GM19395 (cell line): ENCODE measurements around the gene VPS50.

Experiments
- ATAC-seq: cut with Tn5 transposase; IDR thresholded peaks from one replicate; pipeline ENCODE4 v1.9.1; 2021; ENCODE audit warnings: mild to moderate bottlenecking, moderate library complexity; ENCODE audit not compliant: unreplicated experiment

The VPS50 gene, protein sequence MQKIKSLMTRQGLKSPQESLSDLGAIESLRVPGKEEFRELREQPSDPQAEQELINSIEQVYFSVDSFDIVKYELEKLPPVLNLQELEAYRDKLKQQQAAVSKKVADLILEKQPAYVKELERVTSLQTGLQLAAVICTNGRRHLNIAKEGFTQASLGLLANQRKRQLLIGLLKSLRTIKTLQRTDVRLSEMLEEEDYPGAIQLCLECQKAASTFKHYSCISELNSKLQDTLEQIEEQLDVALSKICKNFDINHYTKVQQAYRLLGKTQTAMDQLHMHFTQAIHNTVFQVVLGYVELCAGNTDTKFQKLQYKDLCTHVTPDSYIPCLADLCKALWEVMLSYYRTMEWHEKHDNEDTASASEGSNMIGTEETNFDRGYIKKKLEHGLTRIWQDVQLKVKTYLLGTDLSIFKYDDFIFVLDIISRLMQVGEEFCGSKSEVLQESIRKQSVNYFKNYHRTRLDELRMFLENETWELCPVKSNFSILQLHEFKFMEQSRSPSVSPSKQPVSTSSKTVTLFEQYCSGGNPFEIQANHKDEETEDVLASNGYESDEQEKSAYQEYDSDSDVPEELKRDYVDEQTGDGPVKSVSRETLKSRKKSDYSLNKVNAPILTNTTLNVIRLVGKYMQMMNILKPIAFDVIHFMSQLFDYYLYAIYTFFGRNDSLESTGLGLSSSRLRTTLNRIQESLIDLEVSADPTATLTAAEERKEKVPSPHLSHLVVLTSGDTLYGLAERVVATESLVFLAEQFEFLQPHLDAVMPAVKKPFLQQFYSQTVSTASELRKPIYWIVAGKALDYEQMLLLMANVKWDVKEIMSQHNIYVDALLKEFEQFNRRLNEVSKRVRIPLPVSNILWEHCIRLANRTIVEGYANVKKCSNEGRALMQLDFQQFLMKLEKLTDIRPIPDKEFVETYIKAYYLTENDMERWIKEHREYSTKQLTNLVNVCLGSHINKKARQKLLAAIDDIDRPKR

DNA sequence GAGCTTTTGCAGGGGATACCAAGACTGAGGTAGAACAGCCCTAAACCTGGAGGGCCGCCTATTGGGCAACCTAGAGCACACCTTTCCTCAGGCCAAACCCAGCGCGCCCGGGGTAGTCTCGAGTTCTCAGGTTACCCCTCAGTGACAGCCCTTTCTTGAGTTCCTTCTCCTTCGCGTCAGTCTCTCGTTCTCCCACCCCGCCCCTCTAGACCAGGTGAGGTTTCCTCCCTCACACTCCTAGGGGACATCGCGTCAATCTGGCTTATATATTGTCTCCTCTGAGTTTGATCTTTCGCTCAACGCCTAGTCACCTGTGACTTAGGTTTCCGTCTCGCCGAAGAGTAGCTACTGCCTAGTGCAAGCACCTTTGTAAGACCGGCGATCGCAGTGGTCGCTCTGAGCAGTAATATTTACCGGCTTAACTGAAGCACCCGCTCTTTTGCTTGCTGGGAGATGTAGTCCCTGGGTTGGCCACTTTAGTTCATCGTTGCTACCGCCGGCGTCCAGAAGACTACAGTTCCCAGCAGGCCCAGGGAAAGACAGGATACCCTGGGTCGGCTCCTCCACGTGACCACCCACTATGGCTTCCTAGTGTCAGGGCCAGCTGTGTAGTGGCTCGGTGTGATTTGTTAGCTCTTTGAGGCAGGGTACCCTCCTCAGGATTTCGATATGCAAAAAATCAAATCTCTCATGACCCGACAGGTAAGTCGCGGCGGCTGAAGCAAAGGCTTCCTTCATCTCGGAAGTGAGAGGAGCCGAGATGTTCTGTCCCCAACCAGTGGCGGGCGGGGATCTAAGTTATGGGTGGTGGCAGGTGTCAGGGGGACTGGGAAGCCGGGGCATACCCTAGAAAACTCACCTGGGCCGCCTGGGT lies at the start of gene VPS50:
VPS50 (plus strand) TSS at position 568 of the 874 bp plus-strand sequence; CDS start at position 670, 102 bp downstream.
- ATAC-seq, result peak; percentile 99

DNA sequence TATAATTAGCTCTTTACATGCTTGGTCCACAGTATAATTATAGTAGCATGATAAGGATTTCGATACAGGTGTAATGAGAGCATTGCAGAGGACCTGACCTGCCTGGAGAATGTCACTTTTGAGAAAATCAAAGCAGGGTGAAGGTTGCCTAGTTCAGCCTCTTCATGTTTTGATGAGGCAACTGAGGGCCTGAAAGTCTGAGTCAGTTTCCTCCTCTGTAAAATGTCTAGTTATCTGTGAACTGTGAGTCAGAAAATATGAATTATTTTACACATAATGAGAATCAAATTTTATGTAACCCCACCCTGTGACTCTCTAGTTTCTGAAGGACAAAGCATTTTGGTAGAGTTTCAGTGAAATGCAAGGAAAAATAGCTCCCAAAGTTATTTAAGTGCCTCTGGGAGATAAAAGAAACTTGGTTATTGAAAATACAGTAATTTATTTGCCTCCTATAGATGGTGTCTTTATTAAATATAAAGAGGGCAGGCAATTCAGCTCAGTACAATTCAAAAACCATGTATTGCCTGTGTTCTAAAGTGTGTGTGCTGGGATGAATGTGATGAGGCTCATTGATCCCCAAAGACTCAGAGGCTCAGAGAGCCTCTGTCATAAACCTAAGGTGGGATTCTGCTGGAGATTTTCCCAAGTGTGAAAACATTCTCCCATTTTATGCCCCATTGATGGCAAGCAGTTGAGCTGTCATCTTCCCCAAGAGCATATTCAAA lies 46.7 kb upstream of the VPS50 start:
- no peak for ATAC-seq

DNA sequence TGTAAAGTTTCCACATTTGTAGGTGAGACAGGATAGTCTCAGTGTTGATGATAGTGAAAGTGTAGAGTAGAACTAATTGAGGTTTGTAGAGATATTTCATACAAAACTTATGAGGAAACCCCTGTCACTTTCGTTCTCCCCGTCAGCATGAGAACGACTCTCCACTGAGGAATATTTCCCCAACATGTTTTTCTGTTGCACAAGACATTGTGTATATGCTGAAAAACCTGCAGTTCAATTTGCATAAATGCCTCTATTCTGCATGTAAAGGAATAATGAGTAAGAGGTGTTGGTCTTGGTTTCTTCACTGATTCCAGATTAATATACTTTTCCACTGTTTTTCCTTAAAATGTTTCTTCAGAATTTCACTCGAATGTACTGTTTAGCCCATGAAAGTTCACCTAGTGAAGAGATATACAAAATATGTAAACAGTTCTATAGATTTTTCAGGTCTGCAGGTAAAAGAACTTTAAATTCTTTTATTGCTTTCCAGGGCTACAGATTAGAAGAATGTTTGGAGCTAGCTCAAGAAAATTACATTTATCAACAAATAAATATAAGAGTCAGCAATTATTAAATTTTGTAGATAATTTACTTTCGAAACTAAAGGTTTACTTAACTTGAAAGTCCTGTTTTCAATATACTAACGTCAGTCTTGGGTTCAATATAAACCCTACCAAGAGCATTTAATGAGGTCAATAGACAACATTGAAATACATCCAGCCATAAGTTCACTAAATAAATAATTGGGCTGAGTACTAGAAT lies 43.1 kb upstream of the VPS50 start:
- ATAC-seq, result no peak

DNA sequence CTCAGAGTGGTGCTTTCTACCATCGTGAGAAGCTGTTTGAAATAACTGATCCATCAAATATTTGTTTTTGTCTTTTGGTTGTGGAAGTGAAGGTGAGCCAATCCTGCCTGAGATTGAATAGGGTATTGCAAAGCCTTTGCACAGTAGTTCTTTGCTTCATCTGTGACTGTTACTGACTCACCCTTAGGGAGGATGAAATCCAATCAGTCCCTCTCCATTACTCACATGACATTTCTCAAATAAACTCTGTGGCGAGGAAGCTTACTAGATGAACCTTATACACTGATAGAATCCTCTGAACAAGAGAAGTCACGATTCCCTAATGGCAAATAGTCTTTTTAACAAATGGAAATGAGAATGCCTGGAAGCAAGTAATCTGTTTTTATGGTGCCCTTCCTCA lies 37.8 kb upstream of the VPS50 start:
- ATAC-seq, result no peak

DNA sequence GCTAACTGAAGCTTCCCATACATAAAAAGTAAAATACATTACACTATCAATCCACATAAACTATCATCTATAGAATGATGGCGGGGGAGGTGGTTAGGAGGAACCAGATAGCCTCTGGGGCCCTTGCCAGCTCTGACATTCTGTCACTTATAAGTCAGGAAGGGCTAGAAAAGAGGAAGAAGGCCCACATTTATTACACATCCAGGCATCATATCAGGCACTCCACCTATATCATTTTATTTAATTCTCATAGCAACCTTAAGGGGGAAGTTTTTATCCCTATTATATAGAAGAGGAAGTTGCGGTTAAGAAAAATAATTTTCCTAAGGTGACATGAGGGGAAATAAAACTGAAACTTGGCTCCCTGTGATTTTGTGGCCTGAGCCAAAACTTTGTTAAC lies 35.8 kb upstream of the VPS50 start:
- no peak for ATAC-seq

DNA sequence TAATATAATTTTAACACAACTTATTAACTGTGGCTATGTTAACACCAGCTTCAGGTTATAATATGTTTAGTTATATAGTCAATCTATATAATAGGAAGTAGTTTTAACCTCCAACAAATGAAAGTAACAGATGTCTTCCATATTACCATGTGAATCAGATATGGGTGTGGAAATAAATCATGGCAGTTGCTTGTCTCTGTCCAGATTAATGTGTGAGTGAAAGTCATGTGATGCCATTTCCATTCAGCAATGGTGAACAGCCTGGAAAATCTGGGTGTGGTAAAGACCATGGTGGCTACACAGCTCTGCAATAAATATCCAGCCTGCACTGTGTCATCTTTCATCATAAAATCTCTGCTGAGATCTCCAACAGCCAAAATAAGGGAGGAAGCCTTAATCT lies 33.7 kb upstream of the VPS50 start:
- no peak for ATAC-seq

DNA sequence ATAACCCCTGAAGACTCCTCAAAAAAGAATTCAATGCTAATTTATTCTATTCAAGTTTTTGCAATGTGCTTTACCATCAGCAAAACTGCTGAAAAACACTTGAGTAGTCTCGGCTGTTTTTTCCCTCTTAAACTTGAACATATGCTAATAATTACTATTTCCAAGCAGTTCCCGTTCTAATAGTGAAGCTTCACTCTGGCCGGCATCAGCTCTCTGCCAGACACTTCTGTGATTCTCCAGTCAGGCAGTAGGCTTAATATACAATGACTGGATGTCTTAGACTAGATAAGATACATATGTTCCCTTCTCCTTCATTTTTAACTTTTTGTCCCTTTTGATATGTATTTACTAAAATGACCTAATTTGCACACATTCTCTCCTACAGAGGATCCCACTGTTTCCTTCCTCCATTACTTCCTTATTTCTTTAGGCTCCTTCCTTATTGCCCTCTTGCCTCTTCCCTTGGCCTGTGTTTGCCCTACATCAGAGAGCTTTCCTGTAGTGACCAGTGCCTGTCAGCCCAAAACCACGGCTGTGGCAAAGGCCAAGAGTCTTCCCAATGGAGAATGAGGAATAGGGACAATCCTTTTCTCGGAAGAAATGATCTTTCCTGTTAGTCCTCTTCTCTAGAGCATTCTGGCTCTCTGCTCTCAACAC lies 29.4 kb upstream of the VPS50 start:
- no peak for ATAC-seq

DNA sequence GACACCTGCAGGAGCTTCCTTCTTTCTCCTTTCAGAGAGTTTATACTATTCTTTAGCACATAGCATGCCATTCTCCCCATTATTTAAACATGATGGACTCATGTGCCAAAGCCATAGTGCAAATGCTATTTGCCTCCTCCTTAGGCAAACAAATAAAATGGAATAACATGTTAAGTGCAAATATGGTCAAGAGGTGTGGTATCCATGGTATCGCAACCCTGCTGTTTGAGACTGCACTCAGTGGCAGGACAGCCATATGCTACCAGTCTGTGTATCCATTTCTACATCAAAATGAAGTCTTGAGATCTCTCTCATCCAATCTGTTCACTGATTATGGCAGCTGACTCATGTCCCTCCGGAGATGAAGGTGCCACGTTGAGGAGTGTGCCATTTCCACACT lies 28.7 kb upstream of the VPS50 start:
- ATAC-seq, result no peak

DNA sequence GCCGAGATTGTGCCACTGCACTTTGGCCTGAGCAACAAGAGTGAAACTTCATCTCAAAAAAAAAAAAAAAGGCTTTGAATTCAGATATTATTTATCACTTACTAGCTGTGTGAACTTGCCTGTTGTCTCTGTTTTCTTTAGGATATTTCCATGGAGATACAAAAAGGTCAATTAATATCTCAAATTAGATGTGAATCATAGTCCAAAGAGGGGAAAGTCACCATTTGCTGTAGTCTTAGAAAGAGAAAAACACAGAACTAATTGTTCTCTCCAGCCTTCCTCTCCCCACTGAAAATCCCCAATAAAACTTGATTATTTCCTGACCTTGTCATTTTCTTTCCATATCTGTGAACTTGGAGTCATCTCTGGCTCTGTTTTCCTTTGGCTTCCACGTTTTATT lies 27.1 kb upstream of the VPS50 start:
- ATAC-seq, result no peak

DNA sequence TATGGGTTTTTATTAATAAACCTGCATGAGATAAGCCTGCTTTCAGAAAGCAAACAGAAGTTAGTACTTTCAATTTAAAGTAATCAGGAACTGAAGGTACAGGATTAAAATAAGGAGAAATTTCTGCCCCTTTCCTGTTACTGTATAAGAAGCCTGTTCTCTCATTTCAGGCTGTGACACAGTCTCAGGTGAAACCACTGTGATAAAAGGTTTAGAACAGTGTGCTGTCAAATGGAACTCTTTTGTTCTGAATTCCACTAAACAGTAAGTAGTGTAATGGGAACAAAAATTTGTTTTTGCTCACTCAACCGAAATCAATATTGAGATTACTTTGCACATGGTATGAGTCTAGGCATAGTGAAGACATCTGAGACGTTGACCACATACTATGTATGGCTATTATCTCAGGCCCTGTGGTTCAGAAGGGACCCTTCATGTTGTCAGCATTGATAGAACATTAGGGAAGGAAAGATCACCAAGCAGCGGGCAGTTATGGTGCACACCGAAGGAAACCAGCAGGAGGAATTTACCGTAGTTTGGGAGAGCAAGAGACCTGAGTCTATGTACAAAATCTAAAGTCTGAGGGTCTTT lies 20.8 kb upstream of the VPS50 start:
- ATAC-seq, result no peak

DNA sequence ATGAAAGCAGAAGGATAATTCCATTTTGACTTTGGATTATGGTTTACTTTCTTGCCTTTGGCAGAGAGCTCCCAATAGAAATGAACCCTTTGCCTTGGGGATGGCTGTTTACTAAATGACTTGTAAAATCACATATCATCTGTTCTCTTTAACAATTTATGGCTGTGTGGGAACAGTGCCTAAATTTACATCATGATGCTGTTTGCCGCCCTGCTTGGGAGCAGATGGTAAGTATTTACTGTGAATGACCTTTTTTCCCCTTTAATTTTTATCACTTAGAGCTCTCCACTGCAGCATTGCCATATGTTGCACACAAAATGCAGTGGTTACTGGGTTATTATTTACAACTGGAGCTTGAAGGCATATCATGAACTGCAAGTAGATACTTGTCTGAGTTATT lies 19.3 kb upstream of the VPS50 start:
- ATAC-seq, result no peak

DNA sequence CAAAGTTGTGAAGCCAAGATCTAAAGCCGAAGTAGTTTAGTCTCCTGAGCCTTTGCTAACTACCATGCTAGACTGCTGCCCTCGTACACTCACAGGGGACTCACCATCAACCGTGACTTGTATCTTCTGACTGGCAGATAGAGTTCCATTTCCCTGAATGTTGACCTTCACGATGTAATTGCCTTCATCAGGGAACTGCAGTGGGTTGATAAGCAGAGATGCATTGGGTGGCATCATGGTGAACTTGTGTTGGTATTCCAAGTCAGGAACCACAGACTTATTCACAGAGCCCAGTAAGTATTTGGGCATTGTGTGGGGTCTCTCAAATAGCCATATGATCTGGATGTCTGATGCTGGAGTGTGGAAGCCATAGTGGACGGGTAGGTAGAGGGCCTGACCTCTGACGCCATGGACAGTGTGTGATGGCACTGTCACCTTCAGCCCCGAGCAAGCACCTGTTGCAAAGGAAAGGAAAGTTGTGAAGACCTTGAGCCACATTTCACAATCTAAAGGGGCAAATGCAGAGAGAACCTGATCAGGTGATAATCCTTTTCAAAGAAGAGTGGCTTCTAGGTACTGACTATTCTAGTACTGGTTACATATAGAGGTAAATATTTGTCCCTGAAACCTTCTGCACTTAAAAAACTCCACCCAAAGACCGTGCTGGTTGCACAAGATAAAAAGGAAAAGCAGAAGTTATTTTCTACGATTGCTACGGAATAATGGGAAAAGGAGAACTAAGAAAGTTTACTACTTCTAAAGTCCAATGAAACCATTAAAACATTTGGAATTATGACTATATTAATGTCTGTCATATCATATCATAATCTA lies 13.0 kb upstream of the VPS50 start:
- ATAC-seq, result no peak

DNA sequence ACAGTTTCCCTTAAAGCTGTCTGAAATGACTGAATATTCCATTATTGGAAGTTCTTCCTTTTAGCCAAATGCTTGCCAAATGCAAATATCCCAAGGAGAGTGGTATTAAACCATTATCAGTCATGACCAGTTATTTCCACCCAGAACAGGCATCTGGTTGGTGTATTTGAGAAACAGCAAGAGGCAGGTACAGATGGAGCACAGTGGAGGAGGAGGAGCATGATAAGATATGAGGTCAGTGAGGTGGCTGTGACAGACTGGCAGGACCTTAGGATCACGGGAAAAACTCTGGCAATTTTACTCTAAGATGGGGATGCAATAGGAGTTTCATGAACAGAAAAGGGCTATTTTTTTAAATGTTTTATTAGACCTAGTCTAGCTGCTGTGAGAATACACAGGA lies 12.3 kb upstream of the VPS50 start:
- no peak for ATAC-seq

DNA sequence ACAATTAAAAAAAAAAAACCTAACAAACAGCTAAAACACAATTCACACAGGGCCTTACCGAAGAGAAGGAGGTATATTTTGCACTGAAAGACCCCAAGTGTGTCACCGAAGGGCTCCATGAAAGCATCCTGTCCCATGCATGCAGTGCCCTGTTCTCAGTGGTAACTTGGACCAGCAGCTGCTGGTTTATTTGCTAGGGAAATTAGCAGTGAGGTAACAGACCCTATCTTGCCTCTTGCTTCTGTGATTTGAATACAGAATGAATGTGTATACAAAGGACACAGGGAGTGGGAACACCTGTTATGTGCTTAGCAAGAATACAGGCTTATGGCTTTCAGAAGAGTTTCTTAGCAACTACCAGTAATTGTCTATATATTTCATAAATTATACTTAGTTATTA lies 5.9 kb upstream of the VPS50 start, which contains the start of gene HEPACAM2:
HEPACAM2 (minus strand) TSS at position 160 of the 400 bp plus-strand sequence.
- no peak for ATAC-seq

DNA sequence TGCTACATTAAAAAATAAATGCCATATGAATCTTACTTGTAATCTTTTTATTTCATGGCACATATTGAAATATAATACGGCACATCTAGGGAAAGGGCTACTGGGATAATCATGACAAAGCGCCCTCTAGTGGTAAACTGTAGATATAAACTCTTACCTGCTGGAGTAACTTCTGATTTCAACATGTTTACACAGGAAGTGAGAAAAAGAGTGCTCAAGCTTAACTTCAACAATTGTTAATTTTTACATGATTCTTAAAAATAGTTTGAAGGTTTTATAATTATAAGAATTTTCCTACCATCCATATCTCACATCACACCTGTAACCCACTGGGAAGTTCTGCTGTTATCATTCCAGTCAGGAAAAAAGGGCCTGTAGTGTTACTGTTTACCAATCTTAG lies 3.9 kb upstream of the VPS50 start:
- no peak for ATAC-seq

DNA sequence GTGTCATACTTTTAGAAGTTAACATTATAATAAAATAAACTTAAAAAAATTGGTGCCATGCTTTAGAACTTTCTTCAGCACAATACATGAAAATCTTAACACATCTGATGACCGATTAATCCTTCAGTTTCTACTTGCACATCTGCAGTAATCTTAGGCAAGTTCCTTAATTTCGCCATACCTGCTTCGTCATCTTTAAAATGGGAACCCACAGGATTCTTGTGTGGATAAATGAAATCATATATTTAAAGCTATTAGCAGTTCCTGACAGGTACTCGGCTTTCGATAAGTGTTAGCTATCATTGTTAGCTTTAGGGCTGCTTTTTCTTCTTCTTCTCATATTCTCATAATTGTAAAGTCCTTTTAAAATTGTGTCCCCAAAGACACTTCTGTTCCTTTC lies 907 bp upstream of the VPS50 start:
- no peak for ATAC-seq

DNA sequence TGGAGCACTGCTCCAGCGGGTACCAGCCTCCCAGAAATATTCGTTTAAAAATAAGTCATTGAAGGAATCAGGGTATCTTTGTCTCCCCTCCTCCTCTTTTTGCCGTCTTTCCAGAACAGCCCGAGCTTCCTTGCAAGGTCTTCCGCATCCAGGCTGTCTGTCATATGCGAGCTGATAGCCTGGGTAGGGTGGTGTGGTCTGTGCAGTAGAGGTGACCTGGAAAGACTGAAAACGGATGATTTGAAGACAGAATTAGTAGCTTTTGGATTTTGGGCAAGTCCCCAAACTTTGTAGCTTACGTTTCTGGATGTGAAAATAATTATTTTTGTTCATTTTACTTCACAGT lies 480 bp downstream of the VPS50 start:
- peak; percentile 16 for ATAC-seq

DNA sequence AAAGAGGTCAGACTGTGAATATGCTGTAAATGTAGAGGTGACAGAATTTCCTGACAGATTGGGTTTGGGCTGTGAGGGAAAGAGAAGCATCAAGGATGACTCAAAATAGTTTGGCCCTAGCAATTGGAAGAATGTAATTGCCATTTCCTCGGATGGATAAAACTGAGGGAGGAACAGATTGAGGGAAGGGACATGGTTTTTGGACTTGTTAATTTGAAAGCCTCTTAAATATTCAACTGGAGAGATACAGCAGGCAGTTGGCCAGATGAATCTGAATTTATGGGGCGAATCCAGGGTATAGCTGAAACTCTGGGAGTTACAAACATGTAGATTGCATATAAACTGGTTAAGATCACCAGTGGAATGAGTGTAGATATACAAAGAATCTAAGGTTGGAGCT lies 3.4 kb downstream of the VPS50 start:
- no peak for ATAC-seq
